HTR-8/SVneo (cell line): ENCODE measurements around the gene GRK1.

ENCODE experiments used
- DNase-seq: peaks from one replicate; pipeline ENCODE4 v3.0.0; 2011; ENCODE audit warnings: low spot score, mixed read lengths; ENCODE audit not compliant: insufficient read length
- FAIRE-seq: peaks from 2 replicates; lab custom pipeline; 2011; peaks lifted over from hg19 to GRCh38; lab: Jason Lieb, UNC

GRK1 gene

GRCh38 chr13:113647351-113648215 is 19.4 kb upstream of the GRK1 start:
- DNase-seq, result no peak
- FAIRE-seq, result no peak

- FAIRE-seq (no peak), DNase-seq (no peak)
Measured at GRCh38 chr13:113648216-113648610, 18.8 kb upstream of the GRK1 start.

- FAIRE-seq, result no peak
Measured at GRCh38 chr13:113649212-113649611, 17.8 kb upstream of the GRK1 start.

GRCh38 chr13:113650275-113650674 is 16.7 kb upstream of the GRK1 start:
- DNase-seq, result no peak
- FAIRE-seq, result no peak

More at GRCh38 chr13:113649212-113649611, 17.8 kb upstream of the GRK1 start:
- no peak for DNase-seq

- FAIRE-seq (no peak), DNase-seq (no peak)
Measured at GRCh38 chr13:113650731-113651148, 16.3 kb upstream of the GRK1 start.

GRCh38 chr13:113651511-113652403 is 15.3 kb upstream of the GRK1 start:
- DNase-seq (no peak), FAIRE-seq (no peak)

- no peak for FAIRE-seq
- no peak for DNase-seq
Measured at GRCh38 chr13:113652404-113653263, 14.4 kb upstream of the GRK1 start.

GRCh38 chr13:113653264-113654174 is 13.5 kb upstream of the GRK1 start:
- DNase-seq (no peak), FAIRE-seq (no peak)

- DNase-seq (no peak), FAIRE-seq (no peak)
Measured at GRCh38 chr13:113654175-113654560, 12.9 kb upstream of the GRK1 start.

GRCh38 chr13:113654591-113655345 is 12.3 kb upstream of the GRK1 start:
- FAIRE-seq (no peak), DNase-seq (no peak)

GRCh38 chr13:113655346-113656002 is 11.5 kb upstream of the GRK1 start:
- no peak for DNase-seq

GRCh38 chr13:113656003-113656588 is 10.9 kb upstream of the GRK1 start:
- DNase-seq, result no peak

More at GRCh38 chr13:113655346-113656002, 11.5 kb upstream of the GRK1 start:
- FAIRE-seq, result no peak

GRCh38 chr13:113656831-113657671 is 10.0 kb upstream of the GRK1 start:
- no peak for DNase-seq
- FAIRE-seq, result no peak

More at GRCh38 chr13:113656003-113656588, 10.9 kb upstream of the GRK1 start:
- no peak for FAIRE-seq

- FAIRE-seq, result no peak
- no peak for DNase-seq
Measured at GRCh38 chr13:113657851-113658741, 8.9 kb upstream of the GRK1 start, which contains the start of gene ATP4B. TSS of gene ATP4B (minus strand) at chr13:113658198. CDS start at chr13:113658144, 54 bp downstream.

- DNase-seq, result no peak
- no peak for FAIRE-seq
Measured at GRCh38 chr13:113658836-113659235, 8.2 kb upstream of the GRK1 start.
